ENCODE measurements around the gene PPP1CA. TPM values are rescaled to one million over a fixed set of nuclear protein-coding genes. Genes with fewer than 3 reads are reported as not detected.

Gene PPP1CA
- polyA plus RNA-seq, 3 donors: 209 to 551 (median 461) TPM

GRCh38 chr11:67371911-67372320 lies 29.7 kb downstream of the PPP1CA start:
- Histone ChIP-seq H2AFZ (ENCODE audit: insufficient read depth, low read depth, low read length, poor library complexity, severe bottlenecking) (peak overlapping the region; percentile 40), H3K4me2 (replicated peaks; ENCODE audit: extremely low read depth, low read length, poor library complexity, severe bottlenecking) (peak overlapping the region; percentile 93), H3K36me3 (replicated peaks in 1 of 2; ENCODE audit: control insufficient read depth in 1 of 2, insufficient read depth in 2 of 2, low read length in 2 of 2) (no peaks in the 10 kb centered on the region), H3K27ac (ENCODE audit: low read depth in 1 of 2, low read length in 2 of 2) (peak overlapping the region in 1 of 2 donors; percentile 1), H3K4me3 (replicated peaks in 1 of 3; ENCODE audit: low read depth in 2 of 3, low read length in 3 of 3) (peak overlapping the region; percentile 37 to 82 (median 51)), H3K79me2 (ENCODE audit: insufficient read depth, low read length) (peaks cover 36% of the 10 kb centered on the region), H4K20me1 (ENCODE audit: insufficient read depth, low read length) (peaks cover 10% of the 10 kb centered on the region), H3K9ac (ENCODE audit: insufficient read depth, low read length, poor library complexity, severe bottlenecking) (peak overlapping the region; percentile 35), H3K27me3 (ENCODE audit: control insufficient read depth in 2 of 2, insufficient read depth in 2 of 2, low read length in 2 of 2) (no peaks in the 10 kb centered on the region), H3K4me1 (ENCODE audit: control insufficient read depth in 1 of 2, insufficient read depth in 2 of 2, low read length in 2 of 2) (peaks cover 49 to 65% of the 10 kb centered on the region in 2 donors), H3K9me3 (replicated peaks in 1 of 2; ENCODE audit: control insufficient read depth in 1 of 2, insufficient read depth in 1 of 2, low read length in 2 of 2) (no peaks in the 10 kb centered on the region)
- H3K4me1 Mint-ChIP-seq: peaks cover 65% of the 10 kb centered on the region
- H3K9me3 Mint-ChIP-seq: peaks cover 0 to 2% (median 0%) of the 10 kb centered on the region in 7 donors
- H3K27ac Mint-ChIP-seq: peak overlapping the region; percentile 62 to 90 (median 86)
- WGBS (ENCODE audit: insufficient coverage): 0% methylated on average over 3 of the region's 16 CpGs
- peaks cover 18 to 22% of the 10 kb centered on the region in 2 donors for H3K36me3 Mint-ChIP-seq
- no peak for TF ChIP-seq CTCF (IDR thresholded peaks at IDR 0.05)
- H3K27me3 Mint-ChIP-seq (ENCODE audit: low read depth in 3 of 3): peaks cover 9 to 32% (median 15%) of the 10 kb centered on the region in 3 donors
- peak in 2 of 3 donors; percentile 37 to 46 for DNase-seq
- peak overlapping the region; percentile 89 to 91 for H3K4me3 Mint-ChIP-seq
- intact Hi-C loops (cut with micrococcal nuclease): loop anchor here (1.0 to 5.0 kb wide), 3 partner anchors 9 to 100 kb away; no protein-coding TSS in a partner anchor

- no peak overlapping the region for H3K9ac ChIP-seq (ENCODE audit: insufficient read depth, low read length, poor library complexity, severe bottlenecking)
- WGBS (ENCODE audit: insufficient coverage): 42% methylated on average over 6 of the region's 8 CpGs
- H3K27ac ChIP-seq (ENCODE audit: low read depth in 1 of 2, low read length in 2 of 2): peak overlapping the region; percentile 8 to 45
These were observed 30.3 kb downstream of the PPP1CA start for GRCh38 chr11:67371189-67371910.

More at GRCh38 chr11:67371189-67371910, 30.3 kb downstream of the PPP1CA start:
- TF ChIP-seq CTCF (IDR thresholded peaks at IDR 0.05): peak; percentile 66
- peaks cover 36% of the 10 kb centered on the region for H3K79me2 ChIP-seq (ENCODE audit: insufficient read depth, low read length)
- Mint-ChIP-seq H3K27ac (peak overlapping the region; percentile 62 to 90 (median 86)), H3K27me3 (ENCODE audit: low read depth in 3 of 3) (peaks cover 9 to 36% (median 17%) of the 10 kb centered on the region in 3 donors), H3K36me3 (peaks cover 19 to 23% of the 10 kb centered on the region in 2 donors), H3K9me3 (peaks cover 0 to 2% (median 0%) of the 10 kb centered on the region in 7 donors), H3K4me1 (peaks cover 70% of the 10 kb centered on the region), H3K4me3 (peak overlapping the region; percentile 89 to 91)
- no peaks in the 10 kb centered on the region for H3K9me3 ChIP-seq (replicated peaks in 1 of 2; ENCODE audit: control insufficient read depth in 1 of 2, insufficient read depth in 1 of 2, low read length in 2 of 2)
- no peak overlapping the region for H2AFZ ChIP-seq (ENCODE audit: insufficient read depth, low read depth, low read length, poor library complexity, severe bottlenecking)
- H3K4me2 ChIP-seq (replicated peaks; ENCODE audit: extremely low read depth, low read length, poor library complexity, severe bottlenecking): peak overlapping the region; percentile 93
- peak overlapping the region in 2 of 3 experiments; percentile 37 to 82 for H3K4me3 ChIP-seq (replicated peaks in 1 of 3; ENCODE audit: low read depth in 2 of 3, low read length in 3 of 3)
- intact Hi-C loops (cut with micrococcal nuclease): loop anchor here (1.0 to 5.0 kb wide), 3 partner anchors 10 to 99 kb away; no protein-coding TSS in a partner anchor
- H3K36me3 ChIP-seq (replicated peaks in 1 of 2; ENCODE audit: control insufficient read depth in 1 of 2, insufficient read depth in 2 of 2, low read length in 2 of 2): no peaks in the 10 kb centered on the region
- H4K20me1 ChIP-seq (ENCODE audit: insufficient read depth, low read length): peaks cover 10% of the 10 kb centered on the region
- H3K4me1 ChIP-seq (ENCODE audit: control insufficient read depth in 1 of 2, insufficient read depth in 2 of 2, low read length in 2 of 2): peaks cover 52 to 69% of the 10 kb centered on the region in 2 donors
- H3K27me3 ChIP-seq (ENCODE audit: control insufficient read depth in 2 of 2, insufficient read depth in 2 of 2, low read length in 2 of 2): no peaks in the 10 kb centered on the region
- DNase-seq: peak; percentile 48 to 72 (median 70)

Measured in CD14-positive monocyte (primary cell).